Measurements from ENCODE around the gene DCP2.

- TF ChIP-seq CTCF (IDR thresholded peaks at IDR 0.05; ENCODE audit: insufficient read depth, low read length, poor library complexity, severe bottlenecking) (no peak), EZH2phosphoT487 (conservative IDR thresholded peaks at IDR 0.05; ENCODE audit: low read length) (no peak)
These were observed 92.0 kb downstream of the DCP2 start for GRCh38 chr5:113068559-113068958.

Data from SU-DHL-6 (cell line).